ENCODE measurements around the gene VCAM1. TPM values are rescaled to one million over a fixed set of nuclear protein-coding genes. Genes with fewer than 3 reads are reported as not detected.

Gene VCAM1
- total RNA-seq, 1 experiment from 2014 or later, result 0.08 TPM

GRCh38 chr1:100713626-100714025 lies 5.9 kb upstream of the VCAM1 start:
- in situ Hi-C loops (cut with HindIII; ENCODE audit: low pct_unique_long_range_greater_than_20kb, low sequenced_read_pairs) (no loop called here), intact Hi-C loops (cut with micrococcal nuclease; ENCODE audit: unreplicated experiment) (no loop called here)
- POLR2A ChIA-PET, result no interaction called here
- Histone ChIP-seq H3K9me3 (ENCODE audit: control insufficient read depth, insufficient read depth, low read depth, low read length) (no peaks in the 10 kb centered on the region), H3K4me3 (ENCODE audit: low read depth in 2 of 2, low read length in 2 of 2) (no peak overlapping the region), H3K4me1 (ENCODE audit: control insufficient read depth, insufficient read depth, low read length) (no peaks in the 10 kb centered on the region), H3K27ac (ENCODE audit: low read length) (no peak overlapping the region), H3K36me3 (ENCODE audit: control insufficient read depth, insufficient read depth, low read length) (no peaks in the 10 kb centered on the region), H3K27me3 (ENCODE audit: control insufficient read depth, insufficient read depth, low read length) (no peaks in the 10 kb centered on the region)
- DNase-seq (ENCODE audit: low read depth, low spot score), result no peak
- ATAC-seq, result no peak
- BruUV-seq (replicated peaks), result no TSS peak
- TF ChIP-seq SIN3A (IDR thresholded peaks at IDR 0.05; ENCODE audit: borderline replicate concordance, insufficient read depth, low read depth, low read length) (no peak), TCF7L2 (IDR thresholded peaks at IDR 0.05; ENCODE audit: low read depth, low read length) (no peak), POLR2AphosphoS5 (IDR thresholded peaks at IDR 0.05; ENCODE audit: low read depth, low read length) (no peak)
- TF ChIP-seq, protein P1, sequence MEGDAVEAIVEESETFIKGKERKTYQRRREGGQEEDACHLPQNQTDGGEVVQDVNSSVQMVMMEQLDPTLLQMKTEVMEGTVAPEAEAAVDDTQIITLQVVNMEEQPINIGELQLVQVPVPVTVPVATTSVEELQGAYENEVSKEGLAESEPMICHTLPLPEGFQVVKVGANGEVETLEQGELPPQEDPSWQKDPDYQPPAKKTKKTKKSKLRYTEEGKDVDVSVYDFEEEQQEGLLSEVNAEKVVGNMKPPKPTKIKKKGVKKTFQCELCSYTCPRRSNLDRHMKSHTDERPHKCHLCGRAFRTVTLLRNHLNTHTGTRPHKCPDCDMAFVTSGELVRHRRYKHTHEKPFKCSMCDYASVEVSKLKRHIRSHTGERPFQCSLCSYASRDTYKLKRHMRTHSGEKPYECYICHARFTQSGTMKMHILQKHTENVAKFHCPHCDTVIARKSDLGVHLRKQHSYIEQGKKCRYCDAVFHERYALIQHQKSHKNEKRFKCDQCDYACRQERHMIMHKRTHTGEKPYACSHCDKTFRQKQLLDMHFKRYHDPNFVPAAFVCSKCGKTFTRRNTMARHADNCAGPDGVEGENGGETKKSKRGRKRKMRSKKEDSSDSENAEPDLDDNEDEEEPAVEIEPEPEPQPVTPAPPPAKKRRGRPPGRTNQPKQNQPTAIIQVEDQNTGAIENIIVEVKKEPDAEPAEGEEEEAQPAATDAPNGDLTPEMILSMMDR (IDR thresholded peaks at IDR 0.05), result no peak
- TF ChIP-seq, protein P2, sequence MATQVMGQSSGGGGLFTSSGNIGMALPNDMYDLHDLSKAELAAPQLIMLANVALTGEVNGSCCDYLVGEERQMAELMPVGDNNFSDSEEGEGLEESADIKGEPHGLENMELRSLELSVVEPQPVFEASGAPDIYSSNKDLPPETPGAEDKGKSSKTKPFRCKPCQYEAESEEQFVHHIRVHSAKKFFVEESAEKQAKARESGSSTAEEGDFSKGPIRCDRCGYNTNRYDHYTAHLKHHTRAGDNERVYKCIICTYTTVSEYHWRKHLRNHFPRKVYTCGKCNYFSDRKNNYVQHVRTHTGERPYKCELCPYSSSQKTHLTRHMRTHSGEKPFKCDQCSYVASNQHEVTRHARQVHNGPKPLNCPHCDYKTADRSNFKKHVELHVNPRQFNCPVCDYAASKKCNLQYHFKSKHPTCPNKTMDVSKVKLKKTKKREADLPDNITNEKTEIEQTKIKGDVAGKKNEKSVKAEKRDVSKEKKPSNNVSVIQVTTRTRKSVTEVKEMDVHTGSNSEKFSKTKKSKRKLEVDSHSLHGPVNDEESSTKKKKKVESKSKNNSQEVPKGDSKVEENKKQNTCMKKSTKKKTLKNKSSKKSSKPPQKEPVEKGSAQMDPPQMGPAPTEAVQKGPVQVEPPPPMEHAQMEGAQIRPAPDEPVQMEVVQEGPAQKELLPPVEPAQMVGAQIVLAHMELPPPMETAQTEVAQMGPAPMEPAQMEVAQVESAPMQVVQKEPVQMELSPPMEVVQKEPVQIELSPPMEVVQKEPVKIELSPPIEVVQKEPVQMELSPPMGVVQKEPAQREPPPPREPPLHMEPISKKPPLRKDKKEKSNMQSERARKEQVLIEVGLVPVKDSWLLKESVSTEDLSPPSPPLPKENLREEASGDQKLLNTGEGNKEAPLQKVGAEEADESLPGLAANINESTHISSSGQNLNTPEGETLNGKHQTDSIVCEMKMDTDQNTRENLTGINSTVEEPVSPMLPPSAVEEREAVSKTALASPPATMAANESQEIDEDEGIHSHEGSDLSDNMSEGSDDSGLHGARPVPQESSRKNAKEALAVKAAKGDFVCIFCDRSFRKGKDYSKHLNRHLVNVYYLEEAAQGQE (IDR thresholded peaks at IDR 0.05; ENCODE audit: insufficient read depth in 1 of 2, low read depth in 2 of 2, low read length in 1 of 2), result no peak
- CTCF ChIA-PET, result no interaction called here

GRCh38 chr1:100714599-100714998 lies 4.9 kb upstream of the VCAM1 start:
- Histone ChIP-seq H3K27me3 (ENCODE audit: control insufficient read depth, insufficient read depth, low read length) (no peaks in the 10 kb centered on the region), H3K4me3 (ENCODE audit: low read depth in 2 of 2, low read length in 2 of 2) (no peak overlapping the region), H3K4me1 (ENCODE audit: control insufficient read depth, insufficient read depth, low read length) (no peaks in the 10 kb centered on the region), H3K36me3 (ENCODE audit: control insufficient read depth, insufficient read depth, low read length) (no peaks in the 10 kb centered on the region), H3K9me3 (ENCODE audit: control insufficient read depth, insufficient read depth, low read depth, low read length) (no peaks in the 10 kb centered on the region), H3K27ac (ENCODE audit: low read length) (no peak overlapping the region)
- CTCF ChIA-PET, result no interaction called here
- DNase-seq (ENCODE audit: low read depth, low spot score) (no peak), ATAC-seq (no peak)
- TF ChIP-seq TCF7L2 (IDR thresholded peaks at IDR 0.05; ENCODE audit: low read depth, low read length), result no peak
- TF ChIP-seq, protein P1 (IDR thresholded peaks at IDR 0.05), result no peak
- TF ChIP-seq, protein P2 (IDR thresholded peaks at IDR 0.05; ENCODE audit: insufficient read depth in 1 of 2, low read depth in 2 of 2, low read length in 1 of 2), result no peak
- no peak for TF ChIP-seq POLR2AphosphoS5 (IDR thresholded peaks at IDR 0.05; ENCODE audit: low read depth, low read length)
- no peak for TF ChIP-seq SIN3A (IDR thresholded peaks at IDR 0.05; ENCODE audit: borderline replicate concordance, insufficient read depth, low read depth, low read length)
- no TSS peak for BruUV-seq (replicated peaks)
- intact Hi-C loops (cut with micrococcal nuclease; ENCODE audit: unreplicated experiment), result no loop called here
- in situ Hi-C loops (cut with HindIII; ENCODE audit: low pct_unique_long_range_greater_than_20kb, low sequenced_read_pairs), result no loop called here
- POLR2A ChIA-PET, result no interaction called here

Measured in Panc1 (cell line).